ENCODE results near the gene DHX38.

Gene DHX38

DNA sequence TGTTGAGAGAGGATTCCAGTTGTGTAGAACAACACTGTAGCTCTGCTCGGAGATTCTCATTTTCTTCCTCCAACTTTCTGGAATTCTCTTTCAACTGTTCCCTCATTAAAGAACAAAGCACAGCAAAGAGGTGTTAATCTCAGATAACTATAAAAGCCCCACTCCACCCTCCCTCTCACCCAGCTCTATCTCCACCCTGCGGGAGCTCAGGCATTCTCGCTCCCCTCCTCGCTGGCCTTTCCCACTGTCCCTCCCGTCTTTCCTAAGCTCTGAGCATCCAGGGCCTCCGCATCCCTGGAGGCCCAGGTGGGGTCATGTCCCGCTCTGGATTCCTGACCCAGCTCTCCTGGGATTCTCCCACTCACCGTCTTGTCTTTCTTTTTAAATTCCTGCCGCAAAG, 35.1 kb downstream of the DHX38 start:
- Histone ChIP-seq H3K4me2 (ENCODE audit: low read length) (no peak overlapping the region), H3K9me3 (ENCODE audit: control insufficient read depth, low read length) (no peaks in the 10 kb centered on the region), H3K27ac (no peak overlapping the region), H2AFZ (no peak overlapping the region), H3K4me3 (ENCODE audit: low read depth, low read length) (no peak overlapping the region), H3K4me1 (no peaks in the 10 kb centered on the region), H3K9ac (no peak overlapping the region), H3K36me3 (ENCODE audit: control insufficient read depth, insufficient read depth, low read length) (no peaks in the 10 kb centered on the region), H3K79me2 (no peaks in the 10 kb centered on the region), H3K27me3 (ENCODE audit: control insufficient read depth, insufficient read depth, low read length) (no peaks in the 10 kb centered on the region)
- TF ChIP-seq, protein P1, sequence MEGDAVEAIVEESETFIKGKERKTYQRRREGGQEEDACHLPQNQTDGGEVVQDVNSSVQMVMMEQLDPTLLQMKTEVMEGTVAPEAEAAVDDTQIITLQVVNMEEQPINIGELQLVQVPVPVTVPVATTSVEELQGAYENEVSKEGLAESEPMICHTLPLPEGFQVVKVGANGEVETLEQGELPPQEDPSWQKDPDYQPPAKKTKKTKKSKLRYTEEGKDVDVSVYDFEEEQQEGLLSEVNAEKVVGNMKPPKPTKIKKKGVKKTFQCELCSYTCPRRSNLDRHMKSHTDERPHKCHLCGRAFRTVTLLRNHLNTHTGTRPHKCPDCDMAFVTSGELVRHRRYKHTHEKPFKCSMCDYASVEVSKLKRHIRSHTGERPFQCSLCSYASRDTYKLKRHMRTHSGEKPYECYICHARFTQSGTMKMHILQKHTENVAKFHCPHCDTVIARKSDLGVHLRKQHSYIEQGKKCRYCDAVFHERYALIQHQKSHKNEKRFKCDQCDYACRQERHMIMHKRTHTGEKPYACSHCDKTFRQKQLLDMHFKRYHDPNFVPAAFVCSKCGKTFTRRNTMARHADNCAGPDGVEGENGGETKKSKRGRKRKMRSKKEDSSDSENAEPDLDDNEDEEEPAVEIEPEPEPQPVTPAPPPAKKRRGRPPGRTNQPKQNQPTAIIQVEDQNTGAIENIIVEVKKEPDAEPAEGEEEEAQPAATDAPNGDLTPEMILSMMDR (IDR thresholded peaks at IDR 0.05): no peak

DNA sequence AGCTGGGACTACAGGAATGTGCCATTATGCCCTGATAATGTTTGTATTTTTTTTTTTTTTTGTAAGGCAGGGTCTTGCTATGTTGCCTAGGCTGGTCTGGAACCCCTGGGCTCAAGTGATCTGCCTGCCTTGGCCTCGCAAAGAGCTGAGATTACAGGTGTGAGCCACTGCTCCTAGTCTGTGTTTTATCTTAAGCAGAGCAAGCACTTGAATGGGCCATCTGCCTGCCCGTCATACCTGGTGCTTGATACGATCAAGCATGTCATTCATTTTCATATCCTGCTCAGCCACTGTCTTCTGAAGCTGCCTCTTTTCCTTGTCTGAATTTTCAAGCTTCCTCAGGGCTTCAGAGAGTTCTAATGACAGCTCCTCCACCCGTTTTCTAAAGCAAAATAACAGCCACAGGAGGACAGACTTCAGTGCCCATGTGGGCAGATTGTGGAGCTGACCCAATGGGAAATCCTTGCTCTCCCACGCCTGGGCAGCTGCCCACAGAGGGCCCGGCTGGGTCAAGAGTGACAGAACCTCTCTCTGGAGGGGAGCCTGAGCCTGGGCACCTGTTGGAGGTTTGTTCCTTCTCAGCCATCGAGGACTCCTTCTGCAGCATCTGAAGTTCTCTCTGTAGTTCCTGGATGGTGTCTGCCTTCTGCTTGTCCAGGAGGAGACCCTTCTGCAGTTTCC, 36.5 kb downstream of the DHX38 start:
- Histone ChIP-seq H3K4me3 (ENCODE audit: low read depth, low read length) (no peak overlapping the region), H3K4me1 (no peaks in the 10 kb centered on the region), H2AFZ (no peak overlapping the region), H3K9me3 (ENCODE audit: control insufficient read depth, low read length) (no peaks in the 10 kb centered on the region), H3K27me3 (ENCODE audit: control insufficient read depth, insufficient read depth, low read length) (no peaks in the 10 kb centered on the region), H3K4me2 (ENCODE audit: low read length) (no peak overlapping the region), H3K36me3 (ENCODE audit: control insufficient read depth, insufficient read depth, low read length) (no peaks in the 10 kb centered on the region), H3K27ac (no peak overlapping the region), H3K9ac (no peak overlapping the region), H3K79me2 (no peaks in the 10 kb centered on the region)
- TF ChIP-seq, protein P1 (IDR thresholded peaks at IDR 0.05): no peak

DNA sequence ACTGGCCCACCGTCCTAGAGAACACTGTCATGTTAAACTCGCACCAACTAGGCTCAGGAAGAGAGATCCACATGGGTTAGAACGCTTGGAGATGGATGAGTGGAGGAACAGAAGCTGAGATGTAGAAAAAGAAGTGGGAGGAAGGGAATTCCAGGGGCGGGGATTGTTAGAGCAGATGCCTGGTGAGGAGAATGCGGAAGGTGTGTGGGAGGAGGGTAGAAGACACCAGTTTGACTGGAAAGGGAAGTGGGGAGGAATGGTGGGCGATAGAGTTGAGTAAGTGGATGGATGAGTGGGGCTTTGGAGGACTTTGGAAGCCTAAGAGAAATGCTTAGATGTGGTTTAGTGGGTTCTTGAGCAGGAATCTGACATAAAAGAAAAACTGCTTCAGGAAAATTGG, 37.4 kb downstream of the DHX38 start:
- Histone ChIP-seq H3K79me2 (no peaks in the 10 kb centered on the region), H3K9ac (no peak overlapping the region), H3K9me3 (ENCODE audit: control insufficient read depth, low read length) (no peaks in the 10 kb centered on the region), H3K4me3 (ENCODE audit: low read depth, low read length) (no peak overlapping the region), H3K4me2 (ENCODE audit: low read length) (no peak overlapping the region), H3K27me3 (ENCODE audit: control insufficient read depth, insufficient read depth, low read length) (no peaks in the 10 kb centered on the region), H2AFZ (no peak overlapping the region), H3K27ac (no peak overlapping the region), H3K4me1 (no peaks in the 10 kb centered on the region), H3K36me3 (ENCODE audit: control insufficient read depth, insufficient read depth, low read length) (no peaks in the 10 kb centered on the region)
- TF ChIP-seq, protein P1 (IDR thresholded peaks at IDR 0.05): no peak

DNA sequence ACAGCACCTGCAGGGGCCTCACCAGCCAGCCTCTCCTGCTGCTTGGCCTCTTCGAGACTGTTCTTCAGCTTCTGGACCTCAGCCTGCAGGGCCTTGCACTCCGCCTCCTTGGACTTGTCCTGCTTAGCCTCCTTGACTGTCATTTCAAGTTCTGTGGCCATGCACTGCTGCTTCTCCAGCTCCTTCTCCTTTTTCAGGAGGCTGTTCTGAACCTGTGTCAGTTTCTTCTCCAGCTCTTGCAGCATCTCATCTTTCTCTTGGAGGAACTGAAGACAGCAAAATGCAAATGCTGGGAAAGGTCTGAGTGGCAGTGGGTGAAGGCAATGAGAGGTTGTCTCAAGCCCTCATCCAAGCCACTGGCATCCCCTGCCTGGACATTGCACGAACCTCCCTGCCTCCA, 39.1 kb downstream of the DHX38 start:
- Histone ChIP-seq H3K4me3 (ENCODE audit: low read depth, low read length) (no peak overlapping the region), H3K9ac (no peak overlapping the region), H3K4me2 (ENCODE audit: low read length) (no peak overlapping the region), H3K36me3 (ENCODE audit: control insufficient read depth, insufficient read depth, low read length) (no peaks in the 10 kb centered on the region), H3K27ac (no peak overlapping the region), H3K79me2 (no peaks in the 10 kb centered on the region), H3K27me3 (ENCODE audit: control insufficient read depth, insufficient read depth, low read length) (no peaks in the 10 kb centered on the region), H3K4me1 (no peaks in the 10 kb centered on the region), H2AFZ (no peak overlapping the region), H3K9me3 (ENCODE audit: control insufficient read depth, low read length) (no peaks in the 10 kb centered on the region)
- TF ChIP-seq, protein P1 (IDR thresholded peaks at IDR 0.05): no peak

DNA sequence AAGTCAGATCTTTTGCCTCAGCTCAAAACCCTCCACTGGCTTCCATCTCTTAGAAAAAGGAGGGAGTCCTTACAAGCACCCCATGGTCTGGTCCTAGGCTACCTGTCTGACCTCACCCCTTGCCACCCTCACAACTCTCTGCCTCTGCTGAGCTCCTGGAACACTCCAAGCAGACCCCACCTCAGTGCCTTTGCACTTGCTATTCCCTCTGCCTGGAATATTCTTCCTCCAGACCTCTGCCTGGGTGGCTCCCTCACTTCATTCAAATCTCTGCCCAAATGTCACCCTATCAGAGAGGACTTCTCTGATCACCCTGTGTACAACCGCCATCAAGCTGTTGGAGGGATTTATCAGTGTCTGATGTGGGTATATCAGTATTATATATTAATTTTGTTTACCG, 40.9 kb downstream of the DHX38 start:
- TF ChIP-seq, protein P1 (IDR thresholded peaks at IDR 0.05): no peak
- no peak overlapping the region for H3K27ac ChIP-seq

More for the DNA sequence above, 40.9 kb downstream of the DHX38 start:
- H3K9ac ChIP-seq: no peak overlapping the region
- H3K79me2 ChIP-seq: no peaks in the 10 kb centered on the region
- H3K4me3 ChIP-seq (ENCODE audit: low read depth, low read length): no peak overlapping the region
- no peaks in the 10 kb centered on the region for H3K36me3 ChIP-seq (ENCODE audit: control insufficient read depth, insufficient read depth, low read length)
- H3K4me1 ChIP-seq: no peaks in the 10 kb centered on the region
- H2AFZ ChIP-seq: no peak overlapping the region
- H3K9me3 ChIP-seq (ENCODE audit: control insufficient read depth, low read length): no peaks in the 10 kb centered on the region
- no peak overlapping the region for H3K4me2 ChIP-seq (ENCODE audit: low read length)
- no peaks in the 10 kb centered on the region for H3K27me3 ChIP-seq (ENCODE audit: control insufficient read depth, insufficient read depth, low read length)

Data from parathyroid adenoma (tissue), 2 donors.